Stimulated activated CD8-positive, alpha-beta memory T cell treated with anti-CD3 and anti-CD28 coated beads, Interleukin-12 subunit alpha, Interleukin-12 subunit beta, amount 100 ng/mL, for 1 hour (primary cell): ENCODE measurements around the gene XPC.

ENCODE experiments used
- DNase-seq: peaks from one replicate; pipeline ENCODE4 v3.0.0-alpha.2; 2020; ENCODE audit warnings: low read depth

The XPC gene

GRCh38 chr3:14208168-14208567 lies 29.8 kb upstream of the XPC start:
- no peak for DNase-seq

- DNase-seq, result no peak
These were observed 28.3 kb upstream of the XPC start for GRCh38 chr3:14206548-14207177.

GRCh38 chr3:14204515-14205284 lies 26.3 kb upstream of the XPC start:
- no peak for DNase-seq

- peak; percentile 27 for DNase-seq
These were observed 25.2 kb upstream of the XPC start for GRCh38 chr3:14203521-14204079.

- no peak for DNase-seq
These were observed 24.6 kb upstream of the XPC start for GRCh38 chr3:14202874-14203520.

GRCh38 chr3:14201940-14202684 lies 23.7 kb upstream of the XPC start:
- no peak for DNase-seq

GRCh38 chr3:14200841-14201240 lies 22.4 kb upstream of the XPC start:
- no peak for DNase-seq

GRCh38 chr3:14200276-14200675 lies 21.9 kb upstream of the XPC start:
- no peak for DNase-seq

GRCh38 chr3:14199641-14200040 lies 21.2 kb upstream of the XPC start:
- DNase-seq, result no peak

- no peak for DNase-seq
These were observed 16.5 kb upstream of the XPC start for GRCh38 chr3:14194865-14195264.

GRCh38 chr3:14188041-14188754 lies 9.8 kb upstream of the XPC start:
- DNase-seq, result no peak

- DNase-seq, result no peak
These were observed 8.6 kb upstream of the XPC start for GRCh38 chr3:14186854-14187458.

GRCh38 chr3:14183015-14183577 lies 4.7 kb upstream of the XPC start:
- DNase-seq, result no peak

GRCh38 chr3:14181253-14181652 lies 2.9 kb upstream of the XPC start:
- no peak for DNase-seq

- no peak for DNase-seq
These were observed 1.4 kb upstream of the XPC start for GRCh38 chr3:14179795-14180194.

GRCh38 chr3:14179114-14179465 lies 689 bp upstream of the XPC start:
- DNase-seq, result no peak

GRCh38 chr3:14177580-14178246 lies 688 bp downstream of the XPC start:
- DNase-seq, result no peak

GRCh38 chr3:14175383-14176037 lies 2.9 kb downstream of the XPC start:
- DNase-seq, result peak; percentile 17

GRCh38 chr3:14174483-14174882 lies 3.9 kb downstream of the XPC start:
- no peak for DNase-seq

GRCh38 chr3:14172496-14172895 lies 5.9 kb downstream of the XPC start:
- no peak for DNase-seq
